Activated naive CD4-positive, alpha-beta T cell treated with anti-CD3 and anti-CD28 coated beads, Interleukin-2, amount 10 ng/mL, durations not matched to agents 5 hours and 36 hours (primary cell): ENCODE results near the gene NBPF14. TPM values are rescaled to one million over a fixed set of nuclear protein-coding genes. Genes with fewer than 3 reads are reported as not detected.

Experiments
- total RNA-seq, 2 experiments: library from RNA; stranded (reverse); gene quantifications; one replicate each; pipeline ENCODE4 v1.2.3, GENCODE V29; 2021

NBPF14 gene
- total RNA-seq = 10 to 100 TPM; 21.4 to 22.6 TPM

GRCh38 chr1:148595911-148596310 lies at the start of gene NBPF14:
Gene NBPF14 (minus strand): TSS chr1:148596011. CDS start chr1:148595717, 294 bp downstream.

GRCh38 chr1:148483029-148483428 lies 112.8 kb downstream of the NBPF14 start, which contains the start of gene PPIAL4G:
Gene PPIAL4G (minus strand): TSS chr1:148483302. CDS start chr1:148483252, 50 bp downstream.

Other genes starting within 250 kb of the NBPF14 start
- 1 to 10 TPM in 1 of 2 experiments, under 1 TPM in 1; 0.83 to 1.0 TPM for gene PPIAL4G, start 112.7 kb downstream of the NBPF14 start, total RNA-seq
- under 1 TPM; 0.38 to 0.48 TPM for gene NUDT4B, start 152.8 kb upstream of the NBPF14 start, total RNA-seq
- gene PDE4DIP, start 248.4 kb upstream of the NBPF14 start, total RNA-seq = 10 to 100 TPM; 29.1 to 29.2 TPM